HG03025 (cell line): ENCODE results near the gene RTL10.
"Not testable (repeated sequence)": the region's sequence is repeated elsewhere in the genome, so short reads cannot be mapped to it uniquely, and the experiment has no call there.

Experiments used
- ATAC-seq: cut with Tn5 transposase; IDR thresholded peaks from one replicate; pipeline ENCODE4 v1.9.1; 2021; ENCODE audit warnings: mild to moderate bottlenecking, moderate library complexity; ENCODE audit not compliant: unreplicated experiment, low FRiP score

RTL10 gene

DNA sequence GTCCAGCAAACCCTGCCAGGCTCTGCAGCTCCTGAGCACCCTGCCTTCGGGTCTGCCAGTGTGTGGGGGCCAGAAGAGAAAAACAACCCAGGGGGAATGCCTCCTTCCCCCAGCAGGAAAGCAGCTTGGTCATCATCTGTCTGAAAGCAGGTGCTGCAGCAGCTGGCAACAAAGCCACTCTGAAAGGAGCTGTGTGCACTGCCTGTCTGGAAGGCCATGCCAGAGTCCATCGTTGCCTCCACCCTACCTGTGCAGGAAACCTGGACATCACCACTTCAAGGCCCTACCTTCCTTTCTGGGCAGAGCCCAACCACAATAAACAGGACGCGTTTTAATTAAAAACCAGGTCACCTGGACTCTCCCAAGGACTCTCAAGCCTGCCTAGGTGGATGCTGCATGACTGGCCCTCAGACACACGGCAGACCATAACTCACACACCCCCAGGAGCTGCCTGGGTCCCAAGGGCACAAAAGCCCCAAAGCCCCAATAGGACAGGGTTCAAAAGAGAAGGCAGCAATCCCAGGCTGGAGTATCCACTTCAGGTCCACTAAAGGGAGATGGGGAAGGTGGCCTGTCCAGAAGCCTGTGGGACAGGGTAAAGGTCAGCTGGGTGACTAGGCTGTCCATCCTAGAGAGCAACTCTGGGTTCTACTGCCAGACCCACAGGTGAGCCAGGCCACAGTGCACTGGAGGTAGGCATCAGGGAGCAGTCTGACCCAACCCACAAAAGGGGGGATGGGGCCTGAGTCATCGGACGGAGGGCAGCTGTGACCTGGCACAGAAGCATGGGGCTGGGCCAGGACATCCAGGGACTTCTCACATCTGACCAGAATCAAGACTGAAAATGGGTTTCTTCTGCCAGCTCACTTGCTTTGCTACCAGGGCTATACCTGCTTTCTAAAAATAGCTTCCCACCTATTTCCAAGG lies 6.1 kb downstream of the RTL10 start:
- no peak for ATAC-seq

DNA sequence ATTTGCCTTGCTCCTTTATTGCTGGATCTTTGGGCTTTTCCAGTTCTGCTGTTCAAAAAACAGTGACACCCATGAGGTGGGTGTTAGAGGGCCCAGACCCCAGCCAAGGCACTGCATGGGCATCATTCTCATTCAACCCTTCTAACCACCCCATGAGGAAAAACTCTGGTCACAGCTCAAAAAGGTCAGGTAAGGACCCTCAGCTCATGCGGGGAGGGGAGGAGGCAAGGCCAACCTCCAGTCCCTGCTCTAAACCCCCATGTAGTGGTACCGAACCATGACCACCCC lies 7.4 kb downstream of the RTL10 start:
- no peak for ATAC-seq

DNA sequence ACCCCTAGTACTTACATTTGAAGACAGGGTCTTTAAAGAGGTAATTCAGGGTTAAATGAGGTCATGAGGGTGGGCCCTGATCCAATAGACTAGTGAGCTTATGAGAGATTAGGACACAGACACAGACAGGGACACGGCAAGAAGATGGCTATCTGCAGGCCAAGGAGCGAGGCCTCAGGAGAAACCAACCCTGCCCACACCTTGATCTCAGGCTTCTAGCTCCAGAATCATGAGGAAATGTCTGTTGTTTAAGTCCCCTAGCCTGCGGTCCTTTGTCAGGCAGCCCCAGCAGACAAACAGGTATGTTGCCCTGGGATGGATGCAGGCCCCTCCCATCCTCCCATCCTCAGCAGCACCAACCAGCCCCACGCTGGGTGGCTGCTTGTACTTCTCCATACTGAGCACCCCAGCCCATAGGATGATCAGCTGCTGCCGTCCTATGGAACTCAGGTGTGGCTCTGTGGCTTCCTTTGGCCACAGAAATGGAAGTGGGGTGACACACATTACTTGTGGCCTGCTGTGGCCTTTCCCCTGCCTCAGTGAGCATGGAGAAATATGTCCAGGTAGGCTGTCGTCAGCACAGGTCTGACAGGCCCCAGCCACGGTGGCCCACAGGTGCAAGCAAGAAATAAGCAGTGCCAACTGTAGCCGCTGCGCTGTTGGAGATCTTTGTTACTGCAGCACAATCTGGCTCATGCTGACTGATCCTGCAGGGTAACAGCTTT lies 7.9 kb downstream of the RTL10 start:
- no peak for ATAC-seq

DNA sequence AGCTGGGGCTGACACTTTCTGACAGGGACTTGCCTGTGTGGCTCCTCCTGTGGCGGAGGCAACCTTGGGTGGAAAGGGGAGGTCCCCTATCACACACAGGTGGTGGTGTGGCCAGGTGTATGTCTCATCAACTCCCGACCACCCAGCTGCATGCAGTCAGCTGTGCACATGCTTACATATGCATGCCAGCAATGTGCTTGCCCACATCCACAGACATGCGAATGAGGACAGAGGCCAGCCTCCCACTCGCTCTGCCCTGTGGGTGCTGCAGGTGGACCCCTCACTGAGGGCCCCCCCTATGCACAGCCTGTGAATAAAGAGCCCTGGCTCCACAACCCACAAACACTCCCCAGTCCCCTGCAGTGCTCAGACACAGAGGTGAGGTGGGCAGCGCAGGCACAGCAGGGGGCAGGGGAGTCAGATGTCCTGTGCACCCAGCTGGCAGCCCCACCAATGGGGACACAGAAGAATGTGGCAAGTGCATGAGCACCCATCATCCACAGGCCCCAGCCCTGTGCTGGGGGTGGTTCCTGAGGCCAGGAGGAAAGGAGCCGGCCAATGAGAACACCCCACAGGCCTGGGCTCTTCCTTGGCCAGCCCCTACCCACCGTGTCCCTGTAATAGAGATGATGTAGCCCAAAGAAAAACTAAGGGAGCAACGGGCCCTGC lies 9.5 kb downstream of the RTL10 start:
- no peak for ATAC-seq

DNA sequence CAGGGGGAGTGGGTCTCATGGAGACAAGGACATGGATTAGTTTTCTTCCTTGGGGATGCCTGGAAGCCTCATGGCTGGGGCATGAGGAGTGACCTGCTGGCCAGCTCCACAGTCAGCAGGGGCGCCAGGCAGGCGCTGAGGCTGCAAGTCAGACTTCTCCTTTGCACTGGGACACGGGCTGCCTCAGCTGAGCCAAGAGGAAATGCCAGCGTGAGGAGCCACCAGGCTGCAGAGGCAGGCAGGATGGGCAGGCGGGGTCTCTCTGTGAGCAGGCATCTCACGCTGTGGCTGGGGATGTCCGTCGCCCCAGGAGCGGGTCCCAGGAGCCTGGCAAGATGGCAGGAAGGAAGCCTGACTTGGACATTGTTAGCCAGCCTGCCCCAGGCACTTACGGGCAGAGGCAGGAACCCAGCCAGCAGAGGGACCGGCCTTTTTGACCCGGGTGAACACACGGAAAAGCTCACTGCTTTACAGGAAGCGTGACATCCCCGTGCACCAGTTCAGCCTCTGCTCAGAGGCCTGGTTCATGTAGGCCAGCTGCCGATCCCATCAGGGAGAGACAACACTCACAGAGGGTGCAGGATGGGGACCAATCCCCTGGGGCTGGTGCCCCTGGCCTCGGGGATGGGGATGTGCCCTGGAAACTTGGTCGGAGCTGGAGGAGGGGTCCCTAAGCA lies 10.2 kb downstream of the RTL10 start:
- ATAC-seq: no peak

DNA sequence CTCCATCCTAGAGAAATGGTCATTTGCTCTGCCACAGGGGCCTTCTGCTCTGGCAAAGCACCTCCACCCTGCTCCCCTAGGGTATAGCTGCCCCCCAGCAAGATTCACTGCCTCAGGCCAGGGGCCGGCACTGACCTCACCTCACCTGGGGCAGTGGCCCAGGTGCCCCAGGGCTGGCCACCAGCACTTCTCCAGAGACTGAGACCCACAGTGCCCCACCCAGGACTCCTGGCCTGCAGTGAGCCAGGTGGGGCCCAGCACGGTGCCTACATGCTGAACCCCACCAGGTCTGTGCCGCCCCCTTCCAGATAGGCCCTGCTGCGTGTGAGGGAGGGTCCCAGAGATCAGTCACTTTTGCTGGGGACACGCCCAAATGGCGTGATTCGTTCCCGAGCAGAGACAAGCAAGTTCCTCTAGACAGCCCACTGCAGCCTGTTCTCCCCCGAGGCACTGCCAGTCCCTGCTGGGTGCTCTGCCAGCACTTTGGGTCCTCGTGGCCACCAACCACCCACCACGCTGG lies 10.8 kb downstream of the RTL10 start:
- ATAC-seq: no peak

DNA sequence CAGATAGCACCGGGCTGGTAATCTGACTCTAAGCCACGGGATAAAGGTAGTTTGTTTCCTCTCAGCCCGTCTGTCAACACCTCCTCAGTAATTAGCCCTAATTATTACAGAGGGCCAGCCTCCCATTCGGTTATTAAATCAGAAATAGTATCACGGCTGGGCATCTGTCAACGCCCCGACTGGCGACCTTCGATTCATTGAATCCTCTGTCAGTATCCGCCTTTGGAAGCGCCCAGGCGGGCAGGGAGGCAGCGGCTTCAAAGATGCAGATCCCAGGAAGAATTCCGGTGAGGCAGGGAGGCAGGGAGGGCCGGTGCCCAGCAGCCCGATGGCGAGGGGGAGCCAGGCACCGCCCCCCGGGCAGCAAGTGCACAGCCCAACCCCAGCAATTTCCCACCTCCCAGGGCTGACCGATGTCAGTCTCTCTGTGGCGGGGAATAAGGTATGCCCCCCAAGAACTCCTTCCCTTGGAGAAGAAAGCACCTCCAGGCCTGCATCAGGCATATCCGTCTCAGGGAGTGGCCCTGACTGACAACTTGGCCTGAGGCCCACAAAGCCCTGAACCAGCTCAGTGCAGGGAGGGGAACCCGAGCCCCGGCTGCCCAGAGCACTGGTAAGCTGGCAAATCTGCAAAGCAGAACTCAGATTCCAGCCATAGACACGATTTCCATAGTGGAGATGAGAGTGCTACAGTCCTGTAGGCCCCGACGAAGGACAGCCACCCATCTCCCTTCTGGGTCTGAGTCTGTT lies 11.4 kb downstream of the RTL10 start:
- no peak for ATAC-seq

DNA sequence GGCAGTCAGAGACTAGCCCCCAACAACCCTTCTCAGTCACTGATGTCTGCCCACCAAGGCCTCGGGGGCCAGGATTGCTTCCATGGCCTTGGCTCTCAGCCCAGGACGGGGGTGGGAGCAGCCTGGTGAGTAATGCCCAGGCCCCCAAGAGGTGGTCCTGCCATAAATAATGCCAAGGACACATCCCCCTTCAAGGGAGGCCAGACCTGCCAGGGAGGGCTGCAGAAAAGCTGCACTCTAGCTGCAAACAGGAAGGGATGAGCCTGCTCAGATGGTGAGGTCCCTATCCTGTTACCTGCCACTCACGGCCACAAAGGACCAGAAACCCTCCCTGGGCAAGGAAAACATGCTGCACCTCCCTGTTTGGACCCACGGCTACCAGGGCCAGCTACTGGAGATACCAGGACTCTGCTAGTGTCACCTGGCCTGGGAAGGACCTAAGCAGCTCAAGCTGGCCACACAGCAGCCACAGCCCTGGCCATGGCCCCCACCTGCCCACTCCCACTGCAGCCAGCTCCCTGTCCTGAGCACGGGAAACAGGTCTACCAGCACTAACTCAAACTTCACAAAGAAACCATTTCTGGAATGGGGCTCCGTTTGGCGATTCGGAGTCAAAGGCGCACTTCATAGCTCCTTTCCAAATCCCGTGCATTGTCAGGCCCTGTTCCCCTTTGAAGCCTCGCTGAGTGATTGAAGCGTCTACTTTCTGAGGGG lies 12.1 kb downstream of the RTL10 start:
- ATAC-seq: no peak

DNA sequence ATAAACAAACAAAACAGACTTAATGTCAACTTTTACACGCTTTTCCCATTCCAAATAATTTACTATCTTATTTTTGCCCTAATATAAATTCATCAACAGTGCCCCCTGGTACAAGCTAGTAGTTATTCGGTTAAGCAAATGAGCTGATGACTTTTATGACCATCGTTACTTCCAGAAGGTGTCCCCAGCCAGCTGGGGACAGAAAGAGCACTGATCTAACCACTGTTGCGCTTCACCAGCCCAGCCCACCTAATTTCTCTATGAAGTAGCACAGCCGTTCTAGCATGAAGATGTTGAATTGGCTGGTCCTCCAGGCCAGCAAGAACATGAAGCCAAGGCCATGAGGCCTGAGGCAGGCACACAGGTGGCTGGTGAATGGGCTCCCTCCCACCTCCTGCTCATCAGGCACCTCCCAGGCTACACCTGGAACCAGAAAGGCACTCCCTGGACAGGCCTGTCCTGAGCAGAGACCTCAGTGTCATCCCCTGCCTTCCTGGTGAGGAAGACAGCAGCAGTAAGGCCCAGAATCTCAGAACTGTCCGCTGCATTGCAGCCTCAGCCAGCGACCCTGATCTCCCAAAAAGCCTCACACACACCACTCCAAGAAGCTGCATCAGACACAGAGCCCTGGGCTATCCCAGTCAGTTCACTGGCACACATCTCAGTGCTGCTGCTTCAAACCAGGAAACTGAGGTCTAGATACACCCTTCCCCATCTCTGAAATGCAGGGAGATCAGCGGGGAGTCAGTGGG lies 12.9 kb downstream of the RTL10 start:
- no peak for ATAC-seq

DNA sequence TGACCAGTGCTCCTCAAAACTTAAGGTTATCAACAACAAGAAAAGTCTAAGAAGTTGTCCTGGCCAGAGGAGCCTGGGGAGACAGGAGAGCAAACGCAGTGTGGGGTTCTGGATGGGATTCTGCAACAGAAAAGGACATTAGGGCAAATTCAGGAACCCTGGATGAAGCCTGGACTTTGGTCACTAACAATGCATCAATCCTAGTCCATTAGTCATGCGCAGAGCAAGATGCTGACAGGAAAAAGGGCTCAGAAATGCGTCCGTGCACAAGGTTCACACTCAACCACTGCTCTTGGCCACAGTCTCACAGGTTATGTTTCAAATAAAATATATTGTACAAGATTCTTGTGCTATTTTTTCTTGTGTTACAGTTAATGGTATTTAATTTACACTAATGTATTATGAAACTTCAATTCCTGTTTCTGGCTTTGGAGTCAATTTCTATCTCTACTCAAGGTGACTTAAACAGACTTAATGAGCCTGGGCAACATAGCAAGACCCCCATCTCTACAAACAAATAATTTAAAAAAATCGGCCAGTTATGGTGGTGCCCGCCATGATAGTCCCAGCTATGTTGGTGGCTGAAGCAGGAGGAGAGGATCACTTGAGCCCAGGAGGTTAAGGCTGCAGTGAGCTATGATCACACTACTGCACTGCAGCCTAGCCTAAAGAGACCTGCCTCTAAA lies 13.6 kb downstream of the RTL10 start:
- no peak for ATAC-seq

DNA sequence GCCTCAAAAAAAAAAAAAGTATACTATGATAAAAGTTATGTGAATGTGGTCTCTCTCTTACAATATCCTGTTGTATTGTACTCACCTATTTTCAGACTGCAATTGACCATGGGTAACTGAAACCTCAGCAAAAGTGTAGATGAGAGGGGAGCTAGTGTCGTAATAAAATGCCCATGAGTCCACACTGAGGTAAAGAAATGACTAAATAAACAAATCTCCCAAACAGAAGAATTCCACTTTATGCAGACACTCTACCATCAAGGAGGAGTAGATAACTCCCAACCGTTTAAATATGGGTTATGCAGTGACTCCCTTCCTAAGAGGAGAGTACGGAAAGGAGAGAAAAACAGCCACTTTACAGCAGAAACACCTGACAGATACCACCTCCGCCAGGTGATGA lies 14.6 kb downstream of the RTL10 start:
- ATAC-seq: no peak

DNA sequence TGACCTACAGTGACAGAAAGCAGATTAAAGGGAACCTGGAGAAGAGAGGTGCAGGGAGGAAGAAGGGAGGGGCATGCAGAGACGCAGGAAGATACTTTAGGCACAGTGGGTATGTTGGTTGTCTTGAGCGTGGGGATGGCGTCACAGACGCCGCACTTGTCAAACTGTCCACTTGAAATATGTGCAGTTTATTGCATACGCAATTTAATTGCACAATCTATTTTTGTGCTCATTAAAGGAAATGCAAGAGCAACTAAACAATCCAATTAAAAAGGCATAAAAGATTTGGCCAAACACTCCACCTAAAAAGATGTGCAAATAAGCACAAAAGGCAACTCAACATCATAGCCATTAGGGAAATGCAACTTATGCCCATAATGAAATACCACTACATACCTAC lies 16.8 kb downstream of the RTL10 start:
- ATAC-seq: no peak

DNA sequence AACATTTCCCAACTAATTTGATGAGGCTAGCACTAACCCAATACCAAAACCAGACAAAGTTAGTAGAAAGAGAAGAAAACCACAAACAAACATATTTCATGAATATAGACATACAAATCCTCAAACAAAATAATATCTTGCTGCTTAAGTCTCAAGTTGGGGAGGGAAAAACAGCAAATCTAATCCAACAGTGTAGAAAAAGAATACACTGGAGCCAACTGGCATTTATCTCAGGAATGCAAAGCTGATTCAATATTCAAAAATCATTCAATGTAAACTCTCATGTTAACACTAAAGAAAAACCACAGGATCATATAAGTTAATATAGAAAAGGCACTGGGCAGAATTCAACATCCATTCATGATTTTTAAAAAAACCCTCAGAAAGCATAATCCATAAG lies 18.2 kb downstream of the RTL10 start:
- no peak for ATAC-seq

DNA sequence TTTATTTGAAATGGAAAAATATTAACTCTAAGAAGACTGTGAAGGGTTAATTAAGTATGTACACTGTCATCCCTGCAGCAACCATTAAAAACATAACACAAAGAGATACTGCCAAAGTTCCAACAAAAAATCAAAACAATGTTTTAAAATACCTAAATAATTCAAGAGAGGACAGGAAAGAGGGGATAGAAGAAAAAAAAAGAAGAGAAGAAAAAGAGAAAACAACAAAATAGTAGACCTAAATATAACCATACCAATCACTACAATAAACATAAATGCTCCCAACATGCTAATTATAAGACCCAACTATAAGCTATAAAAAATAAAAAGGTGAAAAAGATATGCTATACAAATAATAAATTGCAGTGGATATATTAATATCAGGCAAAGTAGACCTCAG lies 20.1 kb downstream of the RTL10 start:
- ATAC-seq: no peak

DNA sequence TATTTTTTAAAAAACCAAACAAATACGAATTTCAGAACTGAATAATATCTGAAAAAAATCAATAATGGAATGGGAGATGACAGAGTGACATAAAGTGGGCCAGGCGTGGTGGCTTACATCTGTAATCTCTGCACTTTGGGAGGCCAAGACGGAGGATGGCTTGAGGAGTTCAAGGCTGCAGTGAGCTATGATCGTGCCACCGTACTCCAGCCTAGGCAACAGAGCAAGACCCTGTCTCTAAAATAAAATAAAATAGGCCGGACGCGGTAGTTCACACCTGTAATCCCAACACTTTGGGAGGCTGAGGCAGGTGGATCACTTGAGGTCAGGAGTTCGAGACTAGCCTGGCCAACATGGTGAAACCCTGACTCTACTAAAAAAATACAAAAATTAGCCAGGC lies 21.3 kb downstream of the RTL10 start:
- ATAC-seq: not testable (repeated sequence)

DNA sequence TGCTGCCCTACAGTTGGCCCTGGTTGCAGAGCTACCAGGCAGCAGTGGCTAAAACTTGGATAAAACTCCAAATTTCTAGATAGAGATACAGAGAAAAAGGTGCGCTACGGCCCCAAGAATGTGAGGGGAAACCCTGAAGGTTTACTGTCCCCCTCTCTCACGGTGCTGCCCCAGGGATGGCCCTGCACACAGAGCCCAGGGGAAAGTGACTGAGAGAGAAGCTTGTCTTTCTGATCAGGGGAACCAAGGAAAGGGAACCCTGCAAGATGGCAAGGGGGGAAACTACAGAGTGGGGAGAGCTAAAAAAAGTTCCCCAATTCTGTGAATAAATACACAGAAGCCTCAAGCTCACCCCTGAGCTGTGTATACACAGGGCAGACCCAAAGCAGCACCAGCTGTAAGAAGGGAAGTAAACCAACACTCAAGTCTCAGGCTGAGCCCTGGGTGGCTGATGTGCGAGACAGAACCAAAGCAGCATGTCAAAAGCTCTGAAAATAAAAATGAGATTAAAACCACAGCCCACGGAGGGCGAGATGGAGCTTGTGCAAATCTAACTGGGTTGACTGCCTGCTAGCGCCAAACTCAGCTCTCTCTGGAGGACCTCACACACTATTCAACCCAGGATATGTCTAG lies 22.1 kb downstream of the RTL10 start:
- ATAC-seq: no peak

DNA sequence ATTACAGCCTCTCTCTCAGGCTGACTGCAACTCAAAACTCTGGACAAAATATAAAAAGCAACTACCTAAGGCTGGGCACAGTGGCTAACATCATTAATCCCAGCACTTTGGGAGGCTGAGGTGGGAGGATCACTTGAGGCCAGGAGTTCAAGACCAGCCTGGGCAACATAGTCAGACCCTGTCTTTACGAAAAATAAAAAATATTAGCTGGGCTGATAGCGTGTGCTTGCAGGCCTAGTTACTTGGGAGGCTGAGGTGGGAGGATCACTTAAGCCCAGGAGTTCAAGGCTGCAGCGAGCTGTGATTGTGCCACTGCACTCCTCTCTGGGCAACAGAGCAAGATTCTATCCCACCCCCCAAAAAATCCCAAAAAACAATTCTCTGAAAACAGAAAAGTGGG lies 22.7 kb downstream of the RTL10 start:
- not testable (repeated sequence) for ATAC-seq

DNA sequence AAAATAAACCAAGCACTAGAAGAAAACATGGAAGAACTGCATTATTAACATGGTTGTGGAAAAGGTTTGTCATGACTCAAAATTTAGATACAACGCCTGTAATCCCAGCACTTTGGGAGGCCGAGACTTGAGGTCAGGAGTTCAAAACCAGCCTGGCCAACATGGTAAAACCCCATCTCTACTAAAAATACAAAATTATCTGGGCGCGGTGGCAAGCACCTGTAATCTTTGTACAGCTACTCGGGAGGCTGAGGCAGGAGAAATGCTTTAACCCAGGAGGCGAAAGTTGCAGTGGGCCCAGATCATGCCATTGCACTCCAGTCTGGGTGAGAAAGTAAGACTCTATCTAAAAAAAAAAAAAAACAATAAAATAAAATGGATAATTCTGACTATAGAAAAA lies 23.7 kb downstream of the RTL10 start:
- ATAC-seq: no peak
